Small intestine (tissue), 7 donors: ENCODE measurements around the gene NUDT13. TPM values are rescaled to one million over a fixed set of nuclear protein-coding genes. Genes with fewer than 3 reads are reported as not detected.
"Not testable (repeated sequence)": the region's sequence is repeated elsewhere in the genome, so short reads cannot be mapped to it uniquely, and the experiment has no call there.

Source experiments
- DNase-seq, 2 donors: peaks; one replicate each; pipeline versions ENCODE4 v3.0.0 to v3.0.0-alpha.2; 2013
- FAIRE-seq: peaks from 2 replicates; lab custom pipeline; 2012; peaks lifted over from hg19 to GRCh38; lab: Jason Lieb, UNC
- H3K27ac ChIP-seq, 3 donors: one replicate each; pipeline ENCODE4 v1.5.1; 2013; ENCODE audit warnings: low read length in 2 of 3, mild to moderate bottlenecking in 2 of 3, control low read depth in 1 of 3, inconsistent platforms in 1 of 3, low read depth in 1 of 3, moderate library complexity in 1 of 3
- H3K27me3 ChIP-seq, 3 donors: one replicate each; pipeline ENCODE4 v1.6.1; 2013; ENCODE audit warnings: low read length in 3 of 3, inconsistent platforms in 1 of 3; ENCODE audit not compliant: control insufficient read depth in 3 of 3, insufficient read depth in 3 of 3
- H3K36me3 ChIP-seq, 3 donors: one replicate each; pipeline ENCODE4 v1.6.1; 2013; ENCODE audit warnings: low read length in 3 of 3, inconsistent platforms in 1 of 3, low read depth in 1 of 3, mild to moderate bottlenecking in 1 of 3, moderate library complexity in 1 of 3; ENCODE audit not compliant: control insufficient read depth in 3 of 3, insufficient read depth in 2 of 3
- H3K4me1 ChIP-seq, 3 donors: one replicate each; pipeline ENCODE4 v1.6.1; 2013; ENCODE audit warnings: low read length in 2 of 3, inconsistent platforms in 1 of 3, low read depth in 1 of 3, mild to moderate bottlenecking in 1 of 3, moderate library complexity in 1 of 3; ENCODE audit not compliant: control insufficient read depth in 3 of 3, insufficient read depth in 2 of 3
- H3K4me3 ChIP-seq, 3 donors: one replicate each; pipeline ENCODE4 v1.5.1; 2013; ENCODE audit warnings: low read length in 3 of 3, control low read depth in 1 of 3, inconsistent platforms in 1 of 3, low read depth in 1 of 3, mild to moderate bottlenecking in 1 of 3, moderate library complexity in 1 of 3
- H3K9me3 ChIP-seq, 2 donors: one replicate each; pipeline ENCODE4 v1.6.1; 2013; ENCODE audit warnings: low read depth in 1 of 2, low read length in 1 of 2; ENCODE audit not compliant: control insufficient read depth in 2 of 2, insufficient read depth in 1 of 2
- whole genome bisulfite sequencing, 3 donors: extraction: QIAGEN DNeasy Blood & Tissue Kit; methylation state at CpG; one replicate each; pipeline ENCODE4 v1.1.7; 2013; 5-methylcytosine and 5-hydroxymethylcytosine counted together
- polyA plus RNA-seq, 4 donors: library from polyadenylated mRNA; stranded (reverse) in 3 of 4; unstranded in 1 of 4; fragments of 200-250 nt in 3 of 4; fragments of 120-200 nt in 1 of 4; gene quantifications; one replicate each; pipeline versions ENCODE4 v1.2.1 to v1.2.3, GENCODE V29; 2013
- donor health status: healthy with polysubstance abuse.
- donor health status: control.
- donor health status: control.
- donor health status: Bipolar disorder and iron deficiency.
- donor health status: healthy.

NUDT13 gene
- polyA plus RNA-seq, 4 donors: 1.9 to 4.7 (median 2.2) TPM

- peak overlapping the region; percentile 79 to 86 (median 83) for H3K4me3 ChIP-seq
- DNase-seq (peak; percentile 38 to 70), FAIRE-seq (no peak)
- H3K27me3 ChIP-seq: no peaks in the 10 kb centered on the region
- H3K4me1 ChIP-seq: peaks cover 0 to 14% (median 0%) of the 10 kb centered on the region in 3 donors
- 0% methylated on average over 14 of the region's 14 CpGs for WGBS, 3 donors
- H3K27ac ChIP-seq: peak overlapping the region; percentile 89 to 98 (median 91)
- no peaks in the 10 kb centered on the region for H3K9me3 ChIP-seq
- H3K36me3 ChIP-seq: peaks cover 0 to 8% (median 0%) of the 10 kb centered on the region in 3 donors
Observed at GRCh38 chr10:73095481-73096021, 14.7 kb upstream of the NUDT13 start.

DNA sequence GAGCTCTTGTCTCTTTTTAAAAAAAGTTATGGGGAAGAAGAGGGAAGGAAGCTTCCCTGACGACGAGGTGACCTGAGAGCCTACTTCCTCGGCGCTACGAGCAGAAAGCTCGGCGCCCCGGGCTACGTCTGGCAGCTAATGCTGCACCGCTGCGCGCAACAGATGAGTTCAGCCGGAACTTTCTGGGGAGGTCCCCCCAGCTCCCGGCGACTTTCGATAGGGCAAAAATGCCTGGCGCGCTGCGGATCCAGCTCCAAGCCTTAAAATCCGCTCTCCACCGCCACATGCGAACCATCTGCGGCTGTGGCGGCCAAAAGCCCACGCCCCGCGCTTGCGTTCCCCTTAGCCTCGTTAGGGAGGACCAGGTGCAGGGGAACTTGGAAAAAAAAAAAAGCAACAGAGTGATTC is 14.2 kb upstream of the NUDT13 start:
- DNase-seq (peak; percentile 67 to 82), FAIRE-seq (no peak)
- Histone ChIP-seq H3K9me3 (no peaks in the 10 kb centered on the region), H3K27ac (peak overlapping the region; percentile 89 to 98 (median 91)), H3K36me3 (peaks cover 0 to 7% (median 0%) of the 10 kb centered on the region in 3 donors), H3K4me1 (peaks cover 0 to 14% (median 0%) of the 10 kb centered on the region in 3 donors), H3K4me3 (peak overlapping the region; percentile 79 to 86 (median 83)), H3K27me3 (no peaks in the 10 kb centered on the region)
- 0 to 1% (median 1%) methylated on average over 29 of the region's 29 CpGs for WGBS, 3 donors

GRCh38 chr10:73096449-73097304 is 13.6 kb upstream of the NUDT13 start, which contains the start of gene P4HA1:
P4HA1 (minus strand) TSS chr10:73096866; CDS start chr10:73074883, 21,983 bp downstream.
- FAIRE-seq: no peak
- WGBS, 3 donors: 0% methylated on average over 54 to 75 of the region's 75 CpGs
- Histone ChIP-seq H3K9me3 (no peaks in the 10 kb centered on the region), H3K4me3 (peak within 1 kb of the TSS; percentile 79 to 86 (median 83)), H3K4me1 (peaks cover 0 to 14% (median 0%) of the 10 kb centered on the region in 3 donors), H3K27ac (peak within 1 kb of the TSS; percentile 89 to 98 (median 91)), H3K36me3 (peaks cover 0 to 11% (median 0%) of the 10 kb centered on the region in 3 donors), H3K27me3 (no peaks in the 10 kb centered on the region)
- peak; percentile 97 to 98 for DNase-seq

DNA sequence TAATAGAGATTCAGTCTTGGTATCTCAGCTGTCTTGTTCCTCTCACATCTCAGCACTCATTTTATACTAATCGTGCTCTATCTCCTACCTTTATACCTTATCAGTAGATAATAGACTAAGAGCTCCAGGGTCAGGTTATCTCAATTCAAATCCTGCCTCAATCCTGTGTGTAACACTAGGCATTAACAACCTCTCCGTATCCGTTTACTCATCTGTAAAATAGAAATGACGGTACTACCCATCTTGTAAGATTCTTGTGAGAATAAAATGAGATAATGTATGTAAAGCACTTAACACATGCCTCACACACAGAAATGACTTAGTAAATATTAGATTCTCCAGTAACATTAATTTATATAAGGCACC is 13.0 kb upstream of the NUDT13 start:
- 19 to 35% (median 29%) methylated on average over 4 of the region's 4 CpGs for WGBS, 3 donors
- DNase-seq (no peak), FAIRE-seq (no peak)
- Histone ChIP-seq H3K9me3 (no peaks in the 10 kb centered on the region), H3K4me3 (peak overlapping the region; percentile 30 to 83 (median 79)), H3K4me1 (peaks cover 0 to 14% (median 0%) of the 10 kb centered on the region in 3 donors), H3K27me3 (no peaks in the 10 kb centered on the region), H3K27ac (peak overlapping the region; percentile 43 to 98 (median 91)), H3K36me3 (peaks cover 0 to 11% (median 0%) of the 10 kb centered on the region in 3 donors)

- Histone ChIP-seq H3K4me3 (no peak overlapping the region), H3K9me3 (no peaks in the 10 kb centered on the region), H3K4me1 (peaks cover 0 to 10% (median 0%) of the 10 kb centered on the region in 3 donors), H3K27ac (no peak overlapping the region), H3K36me3 (peaks cover 0 to 13% (median 0%) of the 10 kb centered on the region in 3 donors), H3K27me3 (no peaks in the 10 kb centered on the region)
- FAIRE-seq (no peak), DNase-seq (no peak)
- WGBS, 3 donors: 71 to 80% (median 77%) methylated on average over 1 of the region's 1 CpG
Observed at GRCh38 chr10:73099141-73099540, 11.1 kb upstream of the NUDT13 start.

- FAIRE-seq (no peak), DNase-seq (no peak)
- WGBS, 3 donors: 92 to 99% (median 96%) methylated on average over 3 of the region's 3 CpGs
- Histone ChIP-seq H3K4me1 (no peaks in the 10 kb centered on the region), H3K27me3 (no peaks in the 10 kb centered on the region), H3K36me3 (peaks cover 0 to 9% (median 0%) of the 10 kb centered on the region in 3 donors), H3K9me3 (no peaks in the 10 kb centered on the region), H3K27ac (no peak overlapping the region), H3K4me3 (no peak overlapping the region)
Observed at GRCh38 chr10:73106301-73106700, 4.0 kb upstream of the NUDT13 start.

- 92 to 98% (median 96%) methylated on average over 4 of the region's 4 CpGs for WGBS, 3 donors
- H3K4me3 ChIP-seq, FAIRE-seq, H3K9me3 ChIP-seq, H3K4me1 ChIP-seq, H3K36me3 ChIP-seq, DNase-seq, H3K27me3 ChIP-seq, H3K27ac ChIP-seq: not testable (repeated sequence)
Observed at GRCh38 chr10:73109248-73109652, 1.0 kb upstream of the NUDT13 start.

GRCh38 chr10:73112032-73112431 is 1.8 kb downstream of the NUDT13 start:
- Histone ChIP-seq H3K36me3 (peaks cover 0 to 16% (median 0%) of the 10 kb centered on the region in 3 donors), H3K27ac (peak overlapping the region in 1 of 3 donors; percentile 91)
- H3K27me3 ChIP-seq, FAIRE-seq, H3K4me3 ChIP-seq, DNase-seq, H3K9me3 ChIP-seq, H3K4me1 ChIP-seq: not testable (repeated sequence)
- 97 to 99% (median 99%) methylated on average over 13 of the region's 13 CpGs for WGBS, 3 donors
